Measurements from ENCODE around the gene HOXD1. TPM values are rescaled to one million over a fixed set of nuclear protein-coding genes. Genes with fewer than 3 reads are reported as not detected.
A peak's percentile ranks its signal among the peaks of the same experiment; 100 is the strongest.

The HOXD1 gene
- total RNA-seq, 2 experiments from 2014 or later = not detected

- Mint-ChIP-seq H3K36me3 (no peaks in the 10 kb centered on the region), H3K27ac (no peak overlapping the region), H3K4me1 (peaks cover 5% of the 10 kb centered on the region), H3K9me3 (peaks cover 2% of the 10 kb centered on the region), H3K27me3 (peaks cover 91% of the 10 kb centered on the region), H3K4me3 (no peak overlapping the region)
- ATAC-seq (ENCODE audit: low read depth) = no peak
- POLR2A ChIA-PET = no interaction called here
- no peak for DNase-seq
Measured at GRCh38 chr2:176149481-176149938, 39.0 kb upstream of the HOXD1 start.

GRCh38 chr2:176149939-176150583 is 38.4 kb upstream of the HOXD1 start:
- Mint-ChIP-seq H3K36me3 (no peaks in the 10 kb centered on the region), H3K4me3 (no peak overlapping the region), H3K27me3 (peaks cover 91% of the 10 kb centered on the region), H3K9me3 (peaks cover 2% of the 10 kb centered on the region), H3K4me1 (peaks cover 5% of the 10 kb centered on the region), H3K27ac (no peak overlapping the region)
- POLR2A ChIA-PET = no interaction called here
- ATAC-seq (ENCODE audit: low read depth) (no peak), DNase-seq (no peak)

- ATAC-seq (ENCODE audit: low read depth) (no peak), DNase-seq (no peak)
- Mint-ChIP-seq H3K4me3 (no peak overlapping the region), H3K27ac (no peak overlapping the region), H3K36me3 (no peaks in the 10 kb centered on the region), H3K4me1 (peaks cover 5% of the 10 kb centered on the region), H3K27me3 (peaks cover 91% of the 10 kb centered on the region), H3K9me3 (peaks cover 2% of the 10 kb centered on the region)
- POLR2A ChIA-PET = no interaction called here
Measured at GRCh38 chr2:176150584-176151441, 37.7 kb upstream of the HOXD1 start.

- POLR2A ChIA-PET = no interaction called here
- DNase-seq = no peak
- Mint-ChIP-seq H3K4me3 (no peak within 1 kb of the TSS), H3K9me3 (peaks cover 2% of the 10 kb centered on the region), H3K27me3 (peaks cover 91% of the 10 kb centered on the region), H3K4me1 (peaks cover 5% of the 10 kb centered on the region), H3K36me3 (no peaks in the 10 kb centered on the region), H3K27ac (no peak within 1 kb of the TSS)
- no peak for ATAC-seq (ENCODE audit: low read depth)
Measured at GRCh38 chr2:176151442-176152287, 36.8 kb upstream of the HOXD1 start, which contains the start of gene HOXD4. Gene HOXD4, plus strand, starts transcription at chr2:176151550. Its CDS starts 84 bp downstream, at chr2:176151634.

- Mint-ChIP-seq H3K4me1 (peaks cover 7% of the 10 kb centered on the region), H3K9me3 (peaks cover 3% of the 10 kb centered on the region), H3K4me3 (no peak overlapping the region), H3K36me3 (peaks cover 2% of the 10 kb centered on the region), H3K27me3 (peaks cover 87% of the 10 kb centered on the region), H3K27ac (no peak overlapping the region)
- DNase-seq (no peak), ATAC-seq (ENCODE audit: low read depth) (no peak)
- POLR2A ChIA-PET = no interaction called here
Measured at GRCh38 chr2:176152350-176153181, 35.9 kb upstream of the HOXD1 start.

GRCh38 chr2:176154576-176155252 is 33.8 kb upstream of the HOXD1 start:
- Mint-ChIP-seq H3K4me1 (peaks cover 5% of the 10 kb centered on the region), H3K9me3 (peaks cover 3% of the 10 kb centered on the region), H3K27ac (no peak overlapping the region), H3K4me3 (no peak overlapping the region), H3K36me3 (peaks cover 2% of the 10 kb centered on the region), H3K27me3 (peaks cover 86% of the 10 kb centered on the region)
- ATAC-seq (ENCODE audit: low read depth) (no peak), DNase-seq (no peak)
- POLR2A ChIA-PET = no interaction called here

GRCh38 chr2:176155356-176156044 is 33.0 kb upstream of the HOXD1 start:
- H3K4me3 Mint-ChIP-seq = no peak overlapping the region
- no peak overlapping the region for H3K27ac Mint-ChIP-seq
- no peak for DNase-seq
- H3K4me1 Mint-ChIP-seq = peaks cover 3% of the 10 kb centered on the region
- POLR2A ChIA-PET = no interaction called here
- no peak for ATAC-seq (ENCODE audit: low read depth)
- peaks cover 2% of the 10 kb centered on the region for H3K36me3 Mint-ChIP-seq
- peaks cover 84% of the 10 kb centered on the region for H3K27me3 Mint-ChIP-seq
- peaks cover 3% of the 10 kb centered on the region for H3K9me3 Mint-ChIP-seq

- ATAC-seq (ENCODE audit: low read depth) (no peak), DNase-seq (no peak)
- H3K4me1 Mint-ChIP-seq = peaks cover 6% of the 10 kb centered on the region
- peaks cover 84% of the 10 kb centered on the region for H3K27me3 Mint-ChIP-seq
- H3K27ac Mint-ChIP-seq = no peak overlapping the region
- POLR2A ChIA-PET = no interaction called here
- peaks cover 5% of the 10 kb centered on the region for H3K36me3 Mint-ChIP-seq
- peaks cover 3% of the 10 kb centered on the region for H3K9me3 Mint-ChIP-seq
- no peak overlapping the region for H3K4me3 Mint-ChIP-seq
Measured at GRCh38 chr2:176156301-176156806, 32.1 kb upstream of the HOXD1 start.

GRCh38 chr2:176156807-176157498 is 31.5 kb upstream of the HOXD1 start, which contains the start of gene HOXD3:
Gene HOXD3, plus strand, starts transcription at chr2:176157307. Its CDS starts 11,808 bp downstream, at chr2:176169115.
- ATAC-seq (ENCODE audit: low read depth) (no peak), DNase-seq (no peak)
- POLR2A ChIA-PET = no interaction called here
- Mint-ChIP-seq H3K4me3 (peak within 1 kb of the TSS; percentile 53), H3K27me3 (peaks cover 86% of the 10 kb centered on the region), H3K4me1 (peaks cover 6% of the 10 kb centered on the region), H3K9me3 (peaks cover 3% of the 10 kb centered on the region), H3K27ac (peak within 1 kb of the TSS; percentile 76), H3K36me3 (peaks cover 5% of the 10 kb centered on the region)

GRCh38 chr2:176157499-176158185 is 30.8 kb upstream of the HOXD1 start:
- Mint-ChIP-seq H3K27me3 (peaks cover 88% of the 10 kb centered on the region), H3K9me3 (peaks cover 3% of the 10 kb centered on the region), H3K4me1 (peaks cover 6% of the 10 kb centered on the region), H3K27ac (peak overlapping the region; percentile 76), H3K4me3 (peak overlapping the region; percentile 53), H3K36me3 (peaks cover 5% of the 10 kb centered on the region)
- no peak for DNase-seq
- ATAC-seq (ENCODE audit: low read depth) = no peak
- POLR2A ChIA-PET = no interaction called here

- peaks cover 3% of the 10 kb centered on the region for H3K9me3 Mint-ChIP-seq
- ATAC-seq (ENCODE audit: low read depth) = no peak
- no peak for DNase-seq
- peak overlapping the region; percentile 43 for H3K4me3 Mint-ChIP-seq
- POLR2A ChIA-PET = no interaction called here
- peaks cover 6% of the 10 kb centered on the region for H3K4me1 Mint-ChIP-seq
- H3K36me3 Mint-ChIP-seq = peaks cover 5% of the 10 kb centered on the region
- peaks cover 88% of the 10 kb centered on the region for H3K27me3 Mint-ChIP-seq
- peak overlapping the region; percentile 46 for H3K27ac Mint-ChIP-seq
Measured at GRCh38 chr2:176158186-176158591, 30.3 kb upstream of the HOXD1 start.
